Activated CD8-positive, alpha-beta memory T cell treated with anti-CD3 and anti-CD28 coated beads, Interleukin-2, amount 50 U/mL, for 24 hours (primary cell): Measurements from ENCODE around the gene SORBS2.

ENCODE experiments used
- DNase-seq: peaks from one replicate; pipeline ENCODE4 v3.0.0-alpha.2; 2020; ENCODE audit errors: extremely low read depth

Gene SORBS2

DNA sequence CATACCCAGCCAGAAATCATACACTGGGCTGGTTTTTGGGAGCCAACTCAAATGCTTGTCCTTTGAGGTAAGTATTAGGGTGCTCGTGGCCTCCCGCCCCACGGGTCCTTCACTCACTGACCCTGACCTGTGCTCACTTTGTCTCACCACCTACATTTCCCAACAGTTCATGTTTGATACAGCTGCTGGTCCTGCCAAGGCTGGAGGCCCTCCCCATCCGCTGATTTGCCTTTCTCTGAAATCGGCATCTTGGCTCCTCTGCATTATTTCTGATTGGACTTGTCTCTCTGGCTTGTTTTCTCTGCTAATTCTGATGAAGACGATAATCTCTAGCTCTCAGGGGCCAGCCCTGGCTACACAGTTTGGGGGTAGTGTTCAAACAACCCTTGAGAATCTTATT, 70.2 kb downstream of the SORBS2 start:
- no peak for DNase-seq

- no peak for DNase-seq
These were observed 71.5 kb downstream of the SORBS2 start for GRCh38 chr4:185740471-185740873.

- DNase-seq = no peak
These were observed 73.2 kb downstream of the SORBS2 start for GRCh38 chr4:185738820-185739219.

DNA sequence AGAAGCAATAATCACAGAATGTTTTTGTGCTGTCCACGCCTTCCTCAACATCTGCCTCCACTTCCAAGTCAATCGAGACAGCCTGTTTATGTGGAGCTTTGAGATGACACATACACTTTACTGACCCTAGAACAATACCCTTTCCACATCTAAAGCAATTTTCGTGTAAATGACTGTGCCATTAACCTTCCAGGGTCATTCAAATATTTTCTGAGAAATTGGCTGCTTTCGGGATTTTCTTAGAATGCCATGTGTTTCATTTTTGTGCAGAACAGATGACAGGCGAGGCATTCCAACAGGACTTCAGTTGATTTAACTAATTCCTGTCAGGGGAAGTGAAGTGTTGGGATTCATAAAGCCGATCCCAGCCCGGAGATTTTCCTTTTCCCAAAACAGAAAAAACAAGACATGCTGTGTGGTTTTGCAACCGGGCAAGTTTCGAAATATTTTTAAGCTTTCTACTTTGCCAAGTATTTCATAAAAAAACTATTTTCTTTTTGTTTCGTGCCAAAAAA, 73.9 kb downstream of the SORBS2 start:
- no peak for DNase-seq

- DNase-seq = no peak
These were observed 74.4 kb downstream of the SORBS2 start for GRCh38 chr4:185737489-185738037.

GRCh38 chr4:185736882-185737281, 75.1 kb downstream of the SORBS2 start:
- no peak for DNase-seq

DNA sequence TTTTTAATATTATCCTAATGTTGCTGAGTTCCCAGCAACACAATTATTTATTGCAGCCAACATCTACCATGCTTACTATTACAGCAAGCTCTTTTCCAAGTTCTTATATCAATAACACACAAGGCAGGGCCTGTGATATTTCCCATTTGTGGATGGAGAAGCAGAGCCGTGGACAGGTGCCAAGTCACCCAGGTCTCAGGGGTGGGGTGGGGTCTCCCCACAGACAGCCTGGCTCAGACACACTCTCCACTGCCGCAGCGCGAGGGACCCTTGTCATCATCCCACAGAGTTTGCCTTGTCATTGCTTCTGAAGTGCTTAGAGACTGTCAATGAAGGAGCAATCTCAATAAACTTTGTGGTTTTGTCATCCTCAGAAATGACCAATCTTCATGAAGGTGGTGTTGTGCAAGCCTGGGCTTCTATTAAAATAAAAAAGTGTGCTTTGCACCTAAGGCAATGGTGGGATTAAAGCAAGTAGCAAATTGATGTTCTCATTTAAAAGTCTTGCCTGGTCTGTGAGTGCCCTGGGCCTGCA, 76.1 kb downstream of the SORBS2 start:
- no peak for DNase-seq

DNA sequence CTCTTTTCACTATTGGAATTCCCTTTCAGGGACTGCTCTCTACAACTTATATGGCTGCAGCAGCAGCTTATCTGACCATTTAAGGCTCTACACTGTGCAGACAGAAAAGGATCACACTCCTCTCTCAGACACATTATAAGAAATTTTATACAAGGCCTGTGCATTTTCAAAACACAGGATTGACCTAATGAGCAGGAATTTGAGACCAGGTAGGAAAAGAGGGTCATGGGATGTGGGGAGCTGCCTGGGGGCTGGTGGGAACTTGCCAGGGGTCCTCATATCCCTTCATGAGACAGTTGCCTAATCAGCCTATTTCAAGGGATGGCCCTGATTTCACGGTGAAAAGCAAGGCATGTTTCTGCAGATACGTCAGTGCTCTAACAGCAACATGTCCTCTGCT, 77.1 kb downstream of the SORBS2 start:
- DNase-seq = no peak

DNA sequence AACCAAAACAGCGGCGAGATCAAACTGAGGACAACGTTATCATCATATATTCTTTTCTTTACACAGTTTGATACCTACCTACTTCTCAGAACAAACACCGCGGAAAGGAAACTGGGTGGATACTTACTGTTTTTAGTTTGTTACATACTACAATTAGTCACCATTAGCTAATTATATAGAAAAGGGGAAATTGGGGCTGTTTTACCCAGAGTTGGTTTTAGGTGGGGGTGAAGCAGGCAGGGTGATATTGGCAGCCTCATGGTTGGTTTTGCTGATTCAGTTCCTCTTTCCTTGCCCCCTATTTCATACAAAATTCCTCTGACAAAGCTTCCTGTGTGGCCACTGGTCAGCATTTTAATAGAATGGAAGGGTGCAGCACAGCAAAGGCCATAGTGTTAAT, 77.8 kb downstream of the SORBS2 start:
- no peak for DNase-seq

- no peak for DNase-seq
These were observed 81.0 kb downstream of the SORBS2 start for GRCh38 chr4:185730849-185731608.

DNA sequence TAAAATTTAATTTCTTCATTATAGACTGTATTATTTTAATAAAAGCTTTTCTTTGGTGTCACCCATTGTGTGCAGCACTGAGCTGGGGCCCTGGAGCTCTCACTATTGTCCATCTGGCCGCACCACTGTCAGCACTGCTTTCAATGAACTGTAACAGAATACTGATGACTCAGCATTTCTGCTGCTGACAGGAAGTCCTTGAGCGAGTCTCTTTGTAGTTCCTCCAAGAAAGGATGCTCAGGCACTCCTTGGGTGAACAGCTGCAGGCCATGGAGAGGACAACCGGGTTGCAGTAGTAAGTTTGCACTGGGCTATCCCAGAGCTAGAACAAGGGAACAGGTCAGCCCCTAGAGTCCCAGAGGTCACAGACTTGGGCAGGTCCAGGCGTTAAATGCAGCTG, 81.6 kb downstream of the SORBS2 start:
- no peak for DNase-seq

DNA sequence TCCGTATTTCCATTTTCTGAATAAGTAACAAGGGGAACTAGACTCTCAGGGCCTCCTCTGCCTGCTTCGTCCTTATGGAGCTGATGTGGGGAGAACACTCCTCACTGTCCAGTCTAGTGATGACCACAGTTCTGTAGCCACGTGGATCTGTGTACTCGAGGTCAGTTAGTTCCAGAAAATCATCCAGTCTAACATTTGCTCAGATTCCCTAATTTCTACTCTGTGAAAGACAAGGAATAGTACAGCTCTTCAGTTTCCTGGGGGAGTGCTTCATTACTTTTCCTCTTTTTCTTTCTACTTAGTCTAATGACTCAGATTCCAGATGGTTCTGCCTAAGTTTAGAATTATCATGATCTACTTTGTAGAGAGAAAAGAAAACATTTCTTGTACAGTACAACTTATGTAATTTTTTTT, 82.6 kb downstream of the SORBS2 start:
- no peak for DNase-seq

- DNase-seq = no peak
These were observed 83.1 kb downstream of the SORBS2 start for GRCh38 chr4:185728893-185729292.

DNA sequence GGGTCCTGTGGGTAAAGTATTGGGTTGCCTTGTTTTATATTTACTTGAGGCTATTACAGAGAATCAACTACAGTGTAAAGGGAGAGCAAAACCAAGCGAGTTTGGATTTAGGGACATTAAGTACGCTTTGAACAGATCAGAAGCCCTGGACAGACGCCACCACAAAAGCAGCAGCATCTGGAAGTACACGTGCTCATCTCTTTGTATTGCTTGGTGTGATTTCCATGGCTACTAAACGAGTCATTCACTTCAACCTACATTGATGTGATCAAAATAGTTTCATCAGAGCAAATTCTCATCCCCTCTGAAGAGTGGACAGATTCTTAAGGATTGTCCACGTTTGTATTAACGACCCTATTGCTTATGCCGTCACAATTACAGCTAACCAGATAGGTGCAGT, 85.1 kb downstream of the SORBS2 start:
- no peak for DNase-seq

GRCh38 chr4:185723631-185724260, 88.2 kb downstream of the SORBS2 start:
- DNase-seq = no peak

DNA sequence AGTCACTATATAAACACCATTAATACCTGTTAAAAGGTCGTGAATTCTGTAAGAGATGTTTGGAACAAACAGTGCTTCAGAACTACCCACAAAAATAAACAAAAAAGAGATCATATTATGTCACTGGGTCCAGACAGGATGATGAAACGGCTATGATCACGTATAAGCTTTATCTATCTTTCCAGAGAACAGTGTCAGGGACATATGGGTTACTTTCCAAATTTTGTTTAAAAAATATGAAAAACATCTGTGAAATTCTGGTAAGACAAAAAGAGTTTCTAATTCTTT, 90.0 kb downstream of the SORBS2 start:
- DNase-seq = no peak

GRCh38 chr4:185721190-185722028, 90.6 kb downstream of the SORBS2 start:
- no peak for DNase-seq

DNA sequence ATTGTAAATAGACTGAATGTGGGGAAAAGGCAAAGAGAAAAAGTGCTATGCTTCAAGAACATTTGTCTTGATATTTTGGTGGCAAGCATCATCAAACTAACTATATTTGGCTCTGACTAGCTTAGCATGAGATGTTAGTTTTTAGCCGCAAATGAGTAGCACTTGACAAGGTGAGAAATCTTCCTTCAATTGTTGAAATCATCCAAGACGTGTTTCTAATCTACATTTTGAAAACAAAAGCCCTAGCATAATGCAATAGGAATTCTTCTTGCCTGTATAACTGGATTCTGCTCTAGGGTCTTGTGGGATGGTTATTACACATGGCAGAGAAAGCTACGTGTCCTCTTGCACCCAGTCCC, 92.5 kb downstream of the SORBS2 start:
- DNase-seq = no peak

- no peak for DNase-seq
These were observed 93.2 kb downstream of the SORBS2 start for GRCh38 chr4:185718578-185719499.

DNA sequence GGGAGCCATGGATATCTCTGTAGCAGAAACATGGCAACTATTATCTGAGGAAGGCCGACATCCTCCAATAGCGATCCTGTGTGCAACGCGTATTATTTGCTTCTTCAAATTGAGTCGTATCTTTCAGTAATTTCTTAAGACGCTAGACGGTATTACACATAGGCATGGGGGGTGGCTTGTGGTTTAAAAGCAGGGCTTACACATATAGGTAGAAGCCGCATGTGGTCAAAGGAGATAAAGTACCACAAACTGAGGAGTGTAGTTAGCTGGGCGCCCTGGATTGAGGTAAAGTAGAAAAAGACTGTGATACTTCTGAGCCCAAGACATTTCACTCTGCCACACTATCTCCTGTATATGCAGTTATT, 94.6 kb downstream of the SORBS2 start:
- no peak for DNase-seq
